ENCODE measurements around the gene FBLN5. TPM values are rescaled to one million over a fixed set of nuclear protein-coding genes. Genes with fewer than 3 reads are reported as not detected.

FBLN5 gene
- total and polyA plus RNA-seq, 2 donors (not counting 3 experiments of a cell fraction or from before 2014, with no cell fraction given) = 27.6 to 33.1 TPM

GRCh38 chr14:91882369-91882768 lies 65.1 kb downstream of the FBLN5 start:
- no peaks in the 10 kb centered on the region for H3K4me1 ChIP-seq (ENCODE audit: control insufficient read depth, extremely low read depth, insufficient read depth, low read length)
- H4K20me1 ChIP-seq (replicated peaks; ENCODE audit: control insufficient read depth, extremely low read depth, insufficient read depth, low read length) = no peaks in the 10 kb centered on the region
- H2AFZ ChIP-seq (ENCODE audit: low read depth, low read length) = no peak overlapping the region
- TF ChIP-seq POLR2AphosphoS5 (IDR thresholded peaks at IDR 0.05; ENCODE audit: insufficient read depth, low read depth, low read length) (no peak), CTCF (IDR thresholded peaks at IDR 0.05; ENCODE audit: extremely low read depth in 1 of 2, insufficient read depth in 1 of 2, low read depth in 1 of 2, low read length in 2 of 2) (no peak), FOS (IDR thresholded peaks at IDR 0.05; ENCODE audit: borderline replicate concordance, insufficient read depth, low read length) (no peak), MYC (IDR thresholded peaks at IDR 0.05; ENCODE audit: low read depth, low read length) (no peak), GATA2 (IDR thresholded peaks at IDR 0.05; ENCODE audit: insufficient read depth, insufficient read length, low read depth, low read length) (no peak), POLR2A (IDR thresholded peaks at IDR 0.05; ENCODE audit: low read depth, low read length) (no peak), JUN (IDR thresholded peaks at IDR 0.05; ENCODE audit: borderline replicate concordance, insufficient read depth, insufficient read length, low read depth) (no peak), MAX (IDR thresholded peaks at IDR 0.05; ENCODE audit: insufficient read depth, insufficient read length) (no peak), EZH2 (IDR thresholded peaks at IDR 0.05; ENCODE audit: borderline replicate concordance, low read depth, low read length, severe bottlenecking) (no peak)
- intact Hi-C loops (cut with micrococcal nuclease) (no loop called here), dilution Hi-C loops (cut with MboI; ENCODE audit: extremely low pct_ligation_motif_present, low sequenced_read_pairs) (no loop called here)
- no peak overlapping the region for H3K27ac ChIP-seq (ENCODE audit: insufficient read depth, low read depth, low read length)
- H3K4me2 ChIP-seq (ENCODE audit: insufficient read depth, low read length) = no peak overlapping the region
- H3K9ac ChIP-seq (replicated peaks; ENCODE audit: extremely low read depth, insufficient read depth, low read length) = no peak overlapping the region
- BruUV-seq (replicated peaks) = no TSS peak
- FAIRE-seq = no peak
- no peaks in the 10 kb centered on the region for H3K9me3 ChIP-seq (replicated peaks; ENCODE audit: control insufficient read depth, insufficient read depth, low read length)
- no peaks in the 10 kb centered on the region for H3K27me3 ChIP-seq (ENCODE audit: control insufficient read depth in 2 of 2, insufficient read depth in 2 of 2, low read length in 2 of 2)
- no peak for DNase-seq (ENCODE audit: low read depth, low spot score)
- H3K36me3 ChIP-seq (ENCODE audit: control insufficient read depth in 2 of 2, extremely low read depth in 1 of 2, insufficient read depth in 2 of 2, low read length in 2 of 2) = no peaks in the 10 kb centered on the region
- ChIA-PET CTCF (interaction anchor here (1.0 kb wide), 1 partner anchor 9 kb away, joined by 4 read pairs; no protein-coding TSS in a partner anchor), POLR2A (no interaction called here)
- H3K9me1 ChIP-seq (replicated peaks; ENCODE audit: control insufficient read depth, extremely low read depth, insufficient read depth, low read length) = no peaks in the 10 kb centered on the region
- H3K4me3 ChIP-seq (replicated peaks in 1 of 3; ENCODE audit: insufficient read depth in 1 of 3, low read depth in 1 of 3, low read length in 3 of 3) = no peak overlapping the region
- no peaks in the 10 kb centered on the region for H3K79me2 ChIP-seq (ENCODE audit: control insufficient read depth, insufficient read depth, low read length)

All from endothelial cell of umbilical vein (primary cell).